ENCODE data around the gene ELOVL3. TPM values are rescaled to one million over a fixed set of nuclear protein-coding genes. Genes with fewer than 3 reads are reported as not detected.

ELOVL3 gene
- total and polyA plus RNA-seq, 2 of the 13 experiments (the other 11 are each of a cell fraction or from before 2014, with no cell fraction given), result 0.58 to 0.69 TPM

DNA sequence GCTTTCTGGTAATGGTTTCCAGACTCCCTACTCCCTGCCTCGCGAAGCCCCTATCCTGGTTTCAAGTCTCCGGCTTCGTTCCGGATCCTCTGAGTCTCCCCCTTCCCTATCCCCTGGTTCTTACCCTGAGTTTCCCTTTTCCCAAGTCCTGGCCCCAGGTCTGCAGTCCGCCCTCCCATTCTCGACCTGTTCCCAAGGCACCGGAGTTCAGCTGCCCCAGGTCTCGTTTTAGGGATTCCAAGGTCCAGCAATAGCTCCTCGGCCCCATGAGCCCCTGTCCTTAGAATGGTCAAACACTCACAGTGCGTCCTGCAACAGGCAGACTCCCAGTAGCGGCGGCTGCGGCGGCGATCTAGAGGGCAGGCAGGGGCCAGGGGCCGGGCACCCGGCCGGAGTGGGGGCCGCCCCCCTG is 14.9 kb downstream of the ELOVL3 start (continued):
- TF ChIP-seq, protein P1, sequence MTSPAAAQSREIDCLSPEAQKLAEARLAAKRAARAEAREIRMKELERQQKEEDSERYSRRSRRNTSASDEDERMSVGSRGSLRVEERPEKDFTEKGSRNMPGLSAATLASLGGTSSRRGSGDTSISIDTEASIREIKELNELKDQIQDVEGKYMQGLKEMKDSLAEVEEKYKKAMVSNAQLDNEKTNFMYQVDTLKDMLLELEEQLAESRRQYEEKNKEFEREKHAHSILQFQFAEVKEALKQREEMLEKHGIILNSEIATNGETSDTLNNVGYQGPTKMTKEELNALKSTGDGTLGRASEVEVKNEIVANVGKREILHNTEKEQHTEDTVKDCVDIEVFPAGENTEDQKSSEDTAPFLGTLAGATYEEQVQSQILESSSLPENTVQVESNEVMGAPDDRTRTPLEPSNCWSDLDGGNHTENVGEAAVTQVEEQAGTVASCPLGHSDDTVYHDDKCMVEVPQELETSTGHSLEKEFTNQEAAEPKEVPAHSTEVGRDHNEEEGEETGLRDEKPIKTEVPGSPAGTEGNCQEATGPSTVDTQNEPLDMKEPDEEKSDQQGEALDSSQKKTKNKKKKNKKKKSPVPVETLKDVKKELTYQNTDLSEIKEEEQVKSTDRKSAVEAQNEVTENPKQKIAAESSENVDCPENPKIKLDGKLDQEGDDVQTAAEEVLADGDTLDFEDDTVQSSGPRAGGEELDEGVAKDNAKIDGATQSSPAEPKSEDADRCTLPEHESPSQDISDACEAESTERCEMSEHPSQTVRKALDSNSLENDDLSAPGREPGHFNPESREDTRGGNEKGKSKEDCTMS (CRISPR knock-in tag; conservative IDR thresholded peaks at IDR 0.05), result no peak
- TF ChIP-seq, protein P2, sequence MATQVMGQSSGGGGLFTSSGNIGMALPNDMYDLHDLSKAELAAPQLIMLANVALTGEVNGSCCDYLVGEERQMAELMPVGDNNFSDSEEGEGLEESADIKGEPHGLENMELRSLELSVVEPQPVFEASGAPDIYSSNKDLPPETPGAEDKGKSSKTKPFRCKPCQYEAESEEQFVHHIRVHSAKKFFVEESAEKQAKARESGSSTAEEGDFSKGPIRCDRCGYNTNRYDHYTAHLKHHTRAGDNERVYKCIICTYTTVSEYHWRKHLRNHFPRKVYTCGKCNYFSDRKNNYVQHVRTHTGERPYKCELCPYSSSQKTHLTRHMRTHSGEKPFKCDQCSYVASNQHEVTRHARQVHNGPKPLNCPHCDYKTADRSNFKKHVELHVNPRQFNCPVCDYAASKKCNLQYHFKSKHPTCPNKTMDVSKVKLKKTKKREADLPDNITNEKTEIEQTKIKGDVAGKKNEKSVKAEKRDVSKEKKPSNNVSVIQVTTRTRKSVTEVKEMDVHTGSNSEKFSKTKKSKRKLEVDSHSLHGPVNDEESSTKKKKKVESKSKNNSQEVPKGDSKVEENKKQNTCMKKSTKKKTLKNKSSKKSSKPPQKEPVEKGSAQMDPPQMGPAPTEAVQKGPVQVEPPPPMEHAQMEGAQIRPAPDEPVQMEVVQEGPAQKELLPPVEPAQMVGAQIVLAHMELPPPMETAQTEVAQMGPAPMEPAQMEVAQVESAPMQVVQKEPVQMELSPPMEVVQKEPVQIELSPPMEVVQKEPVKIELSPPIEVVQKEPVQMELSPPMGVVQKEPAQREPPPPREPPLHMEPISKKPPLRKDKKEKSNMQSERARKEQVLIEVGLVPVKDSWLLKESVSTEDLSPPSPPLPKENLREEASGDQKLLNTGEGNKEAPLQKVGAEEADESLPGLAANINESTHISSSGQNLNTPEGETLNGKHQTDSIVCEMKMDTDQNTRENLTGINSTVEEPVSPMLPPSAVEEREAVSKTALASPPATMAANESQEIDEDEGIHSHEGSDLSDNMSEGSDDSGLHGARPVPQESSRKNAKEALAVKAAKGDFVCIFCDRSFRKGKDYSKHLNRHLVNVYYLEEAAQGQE (IDR thresholded peaks at IDR 0.05; ENCODE audit: borderline replicate concordance in 1 of 2, low read depth in 1 of 2, low read length in 2 of 2), result no peak
- TF ChIP-seq, protein P3, sequence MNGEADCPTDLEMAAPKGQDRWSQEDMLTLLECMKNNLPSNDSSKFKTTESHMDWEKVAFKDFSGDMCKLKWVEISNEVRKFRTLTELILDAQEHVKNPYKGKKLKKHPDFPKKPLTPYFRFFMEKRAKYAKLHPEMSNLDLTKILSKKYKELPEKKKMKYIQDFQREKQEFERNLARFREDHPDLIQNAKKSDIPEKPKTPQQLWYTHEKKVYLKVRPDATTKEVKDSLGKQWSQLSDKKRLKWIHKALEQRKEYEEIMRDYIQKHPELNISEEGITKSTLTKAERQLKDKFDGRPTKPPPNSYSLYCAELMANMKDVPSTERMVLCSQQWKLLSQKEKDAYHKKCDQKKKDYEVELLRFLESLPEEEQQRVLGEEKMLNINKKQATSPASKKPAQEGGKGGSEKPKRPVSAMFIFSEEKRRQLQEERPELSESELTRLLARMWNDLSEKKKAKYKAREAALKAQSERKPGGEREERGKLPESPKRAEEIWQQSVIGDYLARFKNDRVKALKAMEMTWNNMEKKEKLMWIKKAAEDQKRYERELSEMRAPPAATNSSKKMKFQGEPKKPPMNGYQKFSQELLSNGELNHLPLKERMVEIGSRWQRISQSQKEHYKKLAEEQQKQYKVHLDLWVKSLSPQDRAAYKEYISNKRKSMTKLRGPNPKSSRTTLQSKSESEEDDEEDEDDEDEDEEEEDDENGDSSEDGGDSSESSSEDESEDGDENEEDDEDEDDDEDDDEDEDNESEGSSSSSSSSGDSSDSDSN (CRISPR knock-in tag; IDR thresholded peaks at IDR 0.05), result 0 out of 2 replicates have a peak, but pooled peaks have one; percentile 1
- TF ChIP-seq RXRB (CRISPR knock-in tag; IDR thresholded peaks at IDR 0.05; ENCODE audit: borderline replicate concordance) (no peak), JDP2 (CRISPR knock-in tag; IDR thresholded peaks at IDR 0.05; ENCODE audit: borderline replicate concordance) (no peak), CBFB (CRISPR knock-in tag; IDR thresholded peaks at IDR 0.05) (no peak; the same call in 1 of the 2 replicates)
- TF ChIP-seq, protein P4, sequence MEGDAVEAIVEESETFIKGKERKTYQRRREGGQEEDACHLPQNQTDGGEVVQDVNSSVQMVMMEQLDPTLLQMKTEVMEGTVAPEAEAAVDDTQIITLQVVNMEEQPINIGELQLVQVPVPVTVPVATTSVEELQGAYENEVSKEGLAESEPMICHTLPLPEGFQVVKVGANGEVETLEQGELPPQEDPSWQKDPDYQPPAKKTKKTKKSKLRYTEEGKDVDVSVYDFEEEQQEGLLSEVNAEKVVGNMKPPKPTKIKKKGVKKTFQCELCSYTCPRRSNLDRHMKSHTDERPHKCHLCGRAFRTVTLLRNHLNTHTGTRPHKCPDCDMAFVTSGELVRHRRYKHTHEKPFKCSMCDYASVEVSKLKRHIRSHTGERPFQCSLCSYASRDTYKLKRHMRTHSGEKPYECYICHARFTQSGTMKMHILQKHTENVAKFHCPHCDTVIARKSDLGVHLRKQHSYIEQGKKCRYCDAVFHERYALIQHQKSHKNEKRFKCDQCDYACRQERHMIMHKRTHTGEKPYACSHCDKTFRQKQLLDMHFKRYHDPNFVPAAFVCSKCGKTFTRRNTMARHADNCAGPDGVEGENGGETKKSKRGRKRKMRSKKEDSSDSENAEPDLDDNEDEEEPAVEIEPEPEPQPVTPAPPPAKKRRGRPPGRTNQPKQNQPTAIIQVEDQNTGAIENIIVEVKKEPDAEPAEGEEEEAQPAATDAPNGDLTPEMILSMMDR (CRISPR knock-in tag; IDR thresholded peaks at IDR 0.05), result no peak

All from HepG2 (cell line).